ENCODE results near the gene TAF8.
A peak's percentile ranks its signal among the peaks of the same experiment; 100 is the strongest.

TAF8 gene

DNA sequence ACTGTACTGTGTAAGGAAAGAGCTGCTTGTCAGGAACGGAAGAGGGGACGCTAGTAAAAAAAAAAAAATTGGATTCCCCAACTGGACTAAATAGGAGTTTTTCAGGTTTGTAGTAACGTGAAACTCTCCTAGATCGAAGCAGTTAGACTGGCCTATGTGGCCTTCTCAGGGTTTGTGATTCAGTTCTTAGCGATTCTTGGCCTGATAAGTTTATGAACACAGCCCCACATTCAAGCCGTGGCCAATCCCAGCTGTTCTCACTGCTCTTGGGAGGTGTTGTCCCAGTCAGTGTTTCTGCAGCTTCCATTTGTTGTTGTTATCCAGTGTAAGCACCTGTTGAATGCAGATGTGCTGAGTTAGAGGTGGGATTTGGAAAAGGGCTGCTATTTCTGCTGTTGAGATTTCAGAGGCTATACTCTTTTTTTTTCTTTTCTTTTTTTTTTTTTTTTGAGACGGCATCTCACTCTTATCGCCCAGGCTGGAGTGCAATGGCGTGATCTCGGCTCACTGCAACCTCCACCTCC lies 29.7 kb downstream of the TAF8 start:
- H3K27ac ChIP-seq: peak overlapping the region; percentile 17; the same call in 1 of the 2 replicates
- CTCF ChIA-PET: no interaction called here
- POLR2A ChIA-PET (ENCODE audit: low non-redundant PET): no interaction called here
- TF ChIP-seq, protein P1, sequence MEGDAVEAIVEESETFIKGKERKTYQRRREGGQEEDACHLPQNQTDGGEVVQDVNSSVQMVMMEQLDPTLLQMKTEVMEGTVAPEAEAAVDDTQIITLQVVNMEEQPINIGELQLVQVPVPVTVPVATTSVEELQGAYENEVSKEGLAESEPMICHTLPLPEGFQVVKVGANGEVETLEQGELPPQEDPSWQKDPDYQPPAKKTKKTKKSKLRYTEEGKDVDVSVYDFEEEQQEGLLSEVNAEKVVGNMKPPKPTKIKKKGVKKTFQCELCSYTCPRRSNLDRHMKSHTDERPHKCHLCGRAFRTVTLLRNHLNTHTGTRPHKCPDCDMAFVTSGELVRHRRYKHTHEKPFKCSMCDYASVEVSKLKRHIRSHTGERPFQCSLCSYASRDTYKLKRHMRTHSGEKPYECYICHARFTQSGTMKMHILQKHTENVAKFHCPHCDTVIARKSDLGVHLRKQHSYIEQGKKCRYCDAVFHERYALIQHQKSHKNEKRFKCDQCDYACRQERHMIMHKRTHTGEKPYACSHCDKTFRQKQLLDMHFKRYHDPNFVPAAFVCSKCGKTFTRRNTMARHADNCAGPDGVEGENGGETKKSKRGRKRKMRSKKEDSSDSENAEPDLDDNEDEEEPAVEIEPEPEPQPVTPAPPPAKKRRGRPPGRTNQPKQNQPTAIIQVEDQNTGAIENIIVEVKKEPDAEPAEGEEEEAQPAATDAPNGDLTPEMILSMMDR (conservative IDR thresholded peaks at IDR 0.05; ENCODE audit: low read depth): no peak
- DNase-seq (ENCODE audit: low spot score): no peak

DNA sequence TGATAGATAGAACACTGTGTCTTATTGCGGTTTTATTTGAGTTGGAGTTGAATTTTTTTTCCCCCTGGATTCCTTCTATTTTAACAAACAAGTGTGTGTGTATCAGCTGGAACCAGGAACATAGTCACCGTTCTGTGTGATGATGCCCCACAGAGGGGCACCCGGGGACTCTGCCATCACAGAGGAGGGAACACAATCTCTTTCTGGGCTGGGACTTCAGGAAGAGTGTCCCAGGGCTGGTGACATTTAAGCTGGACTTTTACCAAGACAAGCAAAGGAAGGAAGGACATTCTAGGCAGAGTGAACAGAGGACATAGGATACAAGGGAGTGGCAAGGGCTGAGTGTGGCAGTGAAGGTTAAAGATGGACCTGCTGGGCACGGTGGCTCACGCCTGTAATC lies 33.2 kb downstream of the TAF8 start:
- no peak for DNase-seq (ENCODE audit: low spot score)
- TF ChIP-seq, protein P1 (conservative IDR thresholded peaks at IDR 0.05; ENCODE audit: low read depth): no peak
- H3K27ac ChIP-seq: no peak overlapping the region
- ChIA-PET POLR2A (ENCODE audit: low non-redundant PET) (interaction anchor here (0.6 kb wide), 1 partner anchor 10 kb away, joined by 6 read pairs; no protein-coding TSS in a partner anchor), CTCF (no interaction called here)

DNA sequence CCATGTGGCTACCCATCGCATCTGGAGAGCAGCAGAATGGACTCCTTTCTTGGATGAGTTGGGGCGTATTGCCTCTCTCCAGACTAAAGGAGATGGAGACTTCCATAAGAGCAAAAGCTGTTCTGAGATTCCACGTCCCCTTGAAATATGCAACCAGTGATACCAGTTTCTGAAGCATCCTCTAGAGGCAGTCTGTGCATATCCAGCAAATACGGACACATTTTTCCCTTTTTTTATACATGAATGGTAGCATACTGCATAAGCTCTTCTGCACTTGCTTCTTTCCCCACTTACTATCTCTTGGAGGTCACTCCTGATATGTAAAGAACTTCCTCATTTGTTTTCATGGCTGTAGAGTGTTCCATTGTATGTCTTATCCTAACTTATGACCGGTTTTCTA lies 34.6 kb downstream of the TAF8 start:
- ChIA-PET POLR2A (ENCODE audit: low non-redundant PET) (no interaction called here), CTCF (interaction anchor here (1.1 kb wide), 1 partner anchor 58 kb away, joined by 3 read pairs; the partner anchor contains the start of gene C6orf132)
- no peak for DNase-seq (ENCODE audit: low spot score)
- TF ChIP-seq, protein P1 (conservative IDR thresholded peaks at IDR 0.05; ENCODE audit: low read depth): no peak
- H3K27ac ChIP-seq: no peak overlapping the region

DNA sequence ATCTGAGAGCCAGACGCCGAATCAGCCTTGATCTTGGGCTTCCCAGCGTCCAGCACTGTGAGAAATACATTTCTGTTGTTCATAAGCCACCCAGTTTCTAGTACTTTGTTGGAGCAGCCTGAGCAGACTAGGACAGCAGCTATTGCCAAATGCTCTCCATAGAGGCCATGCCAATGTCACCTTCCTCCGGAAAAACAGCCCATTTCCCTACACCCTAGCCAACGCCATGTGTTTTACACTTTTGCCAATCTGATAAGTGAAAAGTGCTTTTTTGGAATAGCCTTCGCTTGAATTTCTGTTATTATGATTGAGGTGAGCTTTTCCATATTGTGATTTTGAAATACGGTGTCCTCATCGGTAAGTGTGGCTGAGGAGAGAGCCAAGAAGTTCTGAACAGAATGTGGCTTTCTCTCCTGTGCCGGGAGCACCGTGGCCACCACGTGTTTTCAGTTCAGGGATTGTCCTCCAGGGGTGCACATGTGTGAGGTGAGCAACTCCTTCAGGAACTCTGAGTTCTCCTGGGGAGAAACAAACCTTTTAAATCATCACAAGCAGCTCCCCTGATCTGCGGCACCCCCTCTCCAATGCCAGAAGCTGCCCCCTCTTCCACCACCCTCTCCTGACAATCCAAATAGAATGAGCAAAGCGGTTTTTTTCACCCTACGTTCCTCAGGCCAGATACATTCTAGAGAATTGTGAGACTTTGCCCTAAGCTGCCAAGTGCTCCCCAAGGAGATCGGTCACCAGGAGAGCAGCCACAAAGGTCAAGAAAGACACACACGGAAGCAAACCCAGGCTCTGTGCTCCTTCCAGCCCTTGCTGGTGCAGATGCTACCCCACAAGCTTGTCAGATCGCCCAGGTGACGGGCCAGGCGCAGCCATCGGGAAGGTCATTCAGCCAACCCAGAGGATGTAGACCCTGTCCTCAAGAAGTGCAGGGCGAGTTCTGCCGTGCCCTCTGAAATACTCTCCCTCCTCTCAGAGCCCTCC lies 36.0 kb downstream of the TAF8 start:
- H3K27ac ChIP-seq: peak overlapping the region; percentile 47
- no peak for DNase-seq (ENCODE audit: low spot score)
- TF ChIP-seq, protein P1 (conservative IDR thresholded peaks at IDR 0.05; ENCODE audit: low read depth): no peak
- ChIA-PET POLR2A (ENCODE audit: low non-redundant PET) (no interaction called here), CTCF (interaction anchor here (0.6 to 0.9 kb wide), 5 partner anchors 9 to 355 kb away, joined by 3 to 6 read pairs (median 4); no protein-coding TSS in a partner anchor)

DNA sequence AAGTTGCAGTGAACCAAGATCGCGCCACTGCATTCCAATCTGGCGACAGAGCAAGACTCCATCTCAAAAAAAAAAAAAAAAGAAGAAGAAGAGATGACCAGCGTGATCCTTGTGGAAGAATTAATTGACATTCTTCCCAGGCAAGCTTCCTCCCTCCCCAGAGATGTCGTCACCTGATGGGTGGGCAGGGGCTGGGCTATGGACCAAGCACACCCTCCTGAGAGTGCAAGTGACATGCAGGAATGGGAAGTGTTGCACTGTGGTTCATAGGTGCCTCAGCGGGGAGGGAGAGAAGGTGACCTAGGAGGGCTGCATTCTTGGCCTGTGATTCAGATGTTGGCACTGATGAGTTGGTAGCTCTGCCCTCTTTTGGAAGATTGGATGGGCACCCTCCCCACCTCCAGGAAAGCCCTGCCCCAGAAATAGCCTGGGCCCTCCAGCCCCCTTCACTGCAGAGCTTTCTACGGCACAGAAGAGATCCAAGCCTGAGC lies 37.8 kb downstream of the TAF8 start:
- TF ChIP-seq, protein P1 (conservative IDR thresholded peaks at IDR 0.05; ENCODE audit: low read depth): no peak
- H3K27ac ChIP-seq: peak overlapping the region; percentile 86
- ChIA-PET POLR2A (ENCODE audit: low non-redundant PET) (no interaction called here), CTCF (interaction anchor here (0.6 to 0.7 kb wide), 3 partner anchors 13 to 487 kb away, joined by 3 to 5 read pairs (median 3); no protein-coding TSS in a partner anchor)
- DNase-seq (ENCODE audit: low spot score): peak; percentile 75
